A549 (cell line): ENCODE data around the gene RPS6KA2. TPM values are rescaled to one million over a fixed set of nuclear protein-coding genes. Genes with fewer than 3 reads are reported as not detected.

Experiments used
- ATAC-seq, 2 experiments: fragments of 200-7000 bp in 1 of 2; fragments of >200 bp in 1 of 2; cut with Nextera tagmentation in 1 of 2; cut with Tn5 transposase in 1 of 2; 3 replicates each; pipeline versions ENCODE4 v1.8.0 to v1.9.1; 2018 to 2020; ENCODE audit warnings: mild to moderate bottlenecking in 1 of 2, moderate library complexity in 1 of 2
- CTCF ChIA-PET: fragments of 300-600 bp; sonication (Branson Sonifier 250); formaldehyde crosslinking; extraction: SDS; loops from one replicate; lab custom pipeline; 2021; ENCODE audit warnings: antibody characterized with exemption, inconsistent platforms; lab: Yijun Ruan, JAX
- POLR2A ChIA-PET: fragments of 350-600 bp; formaldehyde crosslinking; extraction: SDS; loops from one replicate; lab custom pipeline; 2021; ENCODE audit warnings: antibody characterized with exemption, inconsistent platforms; lab: Yijun Ruan, JAX
- DNase-seq, 2 experiments: peaks; one replicate each; pipeline versions ENCODE4 v3.0.0 to v3.0.0-alpha.2; 2011 to 2016; ENCODE audit warnings: low read depth in 1 of 2, low spot score in 1 of 2
- FAIRE-seq: peaks from 2 replicates; lab custom pipeline; 2011; peaks lifted over from hg19 to GRCh38; lab: Jason Lieb, UNC
- H3K27ac ChIP-seq, 2 experiments: fragments of >200 bp; sonication (Bioruptor Twin); formaldehyde crosslinking; 3 replicates each; pipeline ENCODE4 v1.5.1; 2016 to 2017
- H3K4me1 ChIP-seq: fragments of >200 bp; sonication (Bioruptor Twin); formaldehyde crosslinking; 3 replicates; pipeline ENCODE4 v1.6.1; 2016
- H3K4me2 ChIP-seq: fragments of >200 bp; sonication (Bioruptor Twin); formaldehyde crosslinking; 3 replicates; pipeline ENCODE4 v1.6.1; 2016
- H3K4me3 ChIP-seq: fragments of >200 bp; sonication (Bioruptor Twin); formaldehyde crosslinking; 3 replicates; pipeline ENCODE4 v1.5.1; 2016
- H3K9me3 ChIP-seq: fragments of >200 bp; sonication (Bioruptor Twin); formaldehyde crosslinking; 3 replicates; pipeline ENCODE4 v1.6.1; 2016
- BCL3 ChIP-seq: fragments of >200 bp; sonication (Bioruptor Twin); formaldehyde crosslinking; IDR thresholded peaks from 3 replicates; pipeline ENCODE4 v1.6.1; 2016
- BHLHE40 ChIP-seq: IDR thresholded peaks from 2 replicates; pipeline ENCODE4 v1.6.1; 2012; ENCODE audit warnings: low read depth, low read length, inconsistent platforms
- CBX8 ChIP-seq: fragments of 200-600 bp; sonication (generic); IDR thresholded peaks from 2 replicates; pipeline ENCODE4 v1.6.1; 2016
- CTCF ChIP-seq: fragments of >200 bp; sonication (Bioruptor Twin); formaldehyde crosslinking; IDR thresholded peaks from 3 replicates; pipeline ENCODE4 v1.5.1; 2016
- E2F6 ChIP-seq: IDR thresholded peaks from 2 replicates; pipeline ENCODE4 v1.6.1; 2012; ENCODE audit warnings: low read depth, borderline replicate concordance
- FOSB ChIP-seq: fragments of 250-450 bp; sonication (Bioruptor Pico); IDR thresholded peaks from 2 replicates; pipeline ENCODE4 v1.5.0; 2020; ENCODE audit warnings: mild to moderate bottlenecking, moderate library complexity
- FOXS1 ChIP-seq: fragments of 250-450 bp; sonication (Bioruptor Pico); IDR thresholded peaks from 2 replicates; pipeline ENCODE4 v1.5.0; 2020; ENCODE audit warnings: mild to moderate bottlenecking, moderate library complexity
- HES2 ChIP-seq: fragments of >200 bp; sonication (Bioruptor Twin); formaldehyde crosslinking; IDR thresholded peaks from 2 replicates; pipeline ENCODE4 v1.6.1; 2016
- HEYL ChIP-seq: fragments of 250-450 bp; sonication (Bioruptor Pico); IDR thresholded peaks from 2 replicates; pipeline ENCODE4 v1.8.0; 2021; ENCODE audit warnings: mild to moderate bottlenecking, moderate library complexity
- HMGXB4 ChIP-seq: fragments of 250-450 bp; sonication (Bioruptor Pico); IDR thresholded peaks from 2 replicates; pipeline ENCODE4 v1.5.0; 2021; ENCODE audit warnings: mild to moderate bottlenecking, moderate library complexity, borderline replicate concordance
- KDM5A ChIP-seq: fragments of 200-600 bp; sonication (generic); IDR thresholded peaks from 2 replicates; pipeline ENCODE4 v1.6.1; 2016; ENCODE audit warnings: antibody characterized with exemption, mild to moderate bottlenecking
- NFE2L2 ChIP-seq: fragments of 150-350 bp; conservative IDR thresholded peaks from 2 replicates; pipeline ENCODE4 v1.6.1; 2014; ENCODE audit warnings: low read length
- NPAS2 ChIP-seq: fragments of 250-450 bp; sonication (Bioruptor Pico); IDR thresholded peaks from 2 replicates; pipeline ENCODE4 v1.8.0; 2022; ENCODE audit warnings: mild to moderate bottlenecking, moderate library complexity, borderline replicate concordance
- NR3C1 ChIP-seq: fragments of >200 bp; sonication (Bioruptor Twin); formaldehyde crosslinking; IDR thresholded peaks from 3 replicates; pipeline ENCODE4 v1.6.1; 2017
- RARB ChIP-seq: fragments of 250-450 bp; sonication (Bioruptor Pico); IDR thresholded peaks from 2 replicates; pipeline ENCODE4 v1.8.0; 2021; ENCODE audit warnings: mild to moderate bottlenecking, moderate library complexity
- RCOR1 ChIP-seq: fragments of 150-350 bp; IDR thresholded peaks from 2 replicates; pipeline ENCODE4 v1.6.1; 2014; ENCODE audit warnings: antibody characterized with exemption, low read length, low read depth
- RFX5 ChIP-seq: fragments of 450-650 bp; IDR thresholded peaks from 2 replicates; pipeline ENCODE4 v1.7.1; 2014; ENCODE audit warnings: antibody characterized with exemption, mild to moderate bottlenecking, moderate library complexity
- TFCP2L1 ChIP-seq: fragments of 250-450 bp; sonication (Bioruptor Pico); IDR thresholded peaks from 2 replicates; pipeline ENCODE4 v1.5.0; 2021; ENCODE audit warnings: mild to moderate bottlenecking
- TP53 ChIP-seq: fragments of 250-450 bp; sonication (Bioruptor Pico); IDR thresholded peaks from 2 replicates; pipeline ENCODE4 v1.5.0; 2021; ENCODE audit warnings: mild to moderate bottlenecking, moderate library complexity
- ZC3H11A ChIP-seq: fragments of 450-650 bp; IDR thresholded peaks from 2 replicates; pipeline ENCODE4 v1.6.1; 2014; ENCODE audit warnings: antibody characterized with exemption, mild to moderate bottlenecking
- ZFP36 ChIP-seq: fragments of 450-650 bp; IDR thresholded peaks from 2 replicates; pipeline ENCODE4 v1.6.1; 2014; ENCODE audit warnings: borderline replicate concordance; ENCODE audit not compliant: partially characterized antibody
- WGBS: methylation state at CpG from one replicate; pipeline ENCODE4 v1.1.6; 2017; ENCODE audit errors: missing lambda C conversion rate; 5-methylcytosine and 5-hydroxymethylcytosine counted together
- polyA plus RNA-seq, 4 experiments: library from polyadenylated mRNA; depleted of rRNA in 3 of 4; stranded (reverse); fragments of >200 nt; fragmentation: RNase III in 1 of 4; extraction: RNeasy Plus Mini Kit Qiagen cat#74134 plus additional on column Dnase treatment in 1 of 4; gene quantifications; 2 replicates in 3 of 4; 3 replicates in 1 of 4; pipeline ENCODE4 v1.2.3, GENCODE V29; 2011 to 2017

The RPS6KA2 gene
- polyA plus RNA-seq, 2 of the 4 experiments (the other 2 are of a cell fraction): 0.19 TPM; not detected in 1

- ATAC-seq: no peak
- no peak for FAIRE-seq
- CTCF ChIA-PET: interaction anchor here (0.6 to 1.0 kb wide), 2 partner anchors 37 to 592 kb away, joined by 3 read pairs; no protein-coding TSS in a partner anchor
Measured at GRCh38 chr6:166379800-166380199, 247.3 kb downstream of the RPS6KA2 start.

GRCh38 chr6:166379103-166379586 lies 247.9 kb downstream of the RPS6KA2 start:
- TF ChIP-seq BCL3 (no peak), TFCP2L1 (no peak), FOXS1 (CRISPR knock-in tag) (no peak), HMGXB4 (CRISPR knock-in tag) (no peak), HEYL (CRISPR knock-in tag) (no peak), CTCF (no peak), CBX8 (no peak), KDM5A (no peak), NR3C1 (no peak), ZC3H11A (no peak), RARB (CRISPR knock-in tag) (no peak), FOSB (no peak), NFE2L2 (no peak), BHLHE40 (no peak), NPAS2 (CRISPR knock-in tag) (no peak), RCOR1 (no peak), TP53 (CRISPR knock-in tag) (no peak), HES2 (no peak), ZFP36 (no peak), E2F6 (no peak)
- ATAC-seq (no peak), FAIRE-seq (no peak), DNase-seq (no peak)
- 11% methylated on average over 1 of the region's 1 CpG for WGBS
- Histone ChIP-seq H3K27ac (no peak overlapping the region), H3K9me3 (no peaks in the 10 kb centered on the region), H3K4me3 (no peak overlapping the region), H3K4me2 (no peak overlapping the region), H3K4me1 (peaks cover 2% of the 10 kb centered on the region; the same call in 1 of the 3 replicates)
- CTCF ChIA-PET: no interaction called here
- POLR2A ChIA-PET: no interaction called here

More at GRCh38 chr6:166379800-166380199, 247.3 kb downstream of the RPS6KA2 start:
- TF ChIP-seq TP53 (CRISPR knock-in tag) (no peak), RARB (CRISPR knock-in tag) (no peak), FOXS1 (CRISPR knock-in tag) (no peak), RFX5 (no peak)
- Histone ChIP-seq H3K4me3 (no peak overlapping the region), H3K9me3 (no peaks in the 10 kb centered on the region), H3K4me1 (peaks cover 3% of the 10 kb centered on the region; the same call in 1 of the 3 replicates), H3K4me2 (no peak overlapping the region), H3K27ac (no peak overlapping the region)
- WGBS: 82% methylated on average over 4 of the region's 4 CpGs
- no peak for DNase-seq
- POLR2A ChIA-PET: no interaction called here
